Prostate gland (tissue), 2 donors: Measurements from ENCODE around the gene SMIM24.

ENCODE experiments used
- CTCF ChIP-seq, 4 experiments: fragments of 200-600 bp in 2 of 4; fragments of 450-650 bp in 2 of 4; sonication (generic) in 2 of 4; IDR thresholded peaks; 1 replicate in 3 of 4; 2 replicates in 1 of 4; pipeline ENCODE4 v1.5.1; 2016 to 2019; ENCODE audit warnings: antibody characterized with exemption in 4 of 4, mild to moderate bottlenecking in 2 of 4, moderate library complexity in 2 of 4
- POLR2A ChIP-seq: fragments of 450-650 bp; IDR thresholded peaks from one replicate; pipeline ENCODE4 v1.6.1; 2016; ENCODE audit warnings: antibody characterized with exemption, mild to moderate bottlenecking

- TF ChIP-seq POLR2A, result no peak
- no peak for TF ChIP-seq CTCF (IDR thresholded peaks at IDR 0.05)
These were observed 14.2 kb upstream of the SMIM24 start for GRCh38 chr19:3494559-3494958.
